GM18951 (cell line): ENCODE results near the gene LRRC18.

ENCODE experiments used
- POLR2A ChIP-seq: IDR thresholded peaks from 4 replicates; pipeline ENCODE4 v1.6.1; 2011; ENCODE audit warnings: mild to moderate bottlenecking; ENCODE audit not compliant: insufficient read length, insufficient read depth; ENCODE audit errors: extremely low read depth
- in situ Hi-C: fragments of 300-500 bp; cut with MboI; formaldehyde crosslinking; loops from one replicate; pipeline ENCODE4 v1.12.0; 2022; ENCODE audit warnings: low sequenced_read_pairs, mixed read lengths, inconsistent platforms; ENCODE audit not compliant: unreplicated experiment

The LRRC18 gene

GRCh38 chr10:48940372-48940771 lies 732 bp upstream of the LRRC18 start:
- in situ Hi-C loops: no loop called here
- TF ChIP-seq POLR2A: no peak

- in situ Hi-C loops: no loop called here
- TF ChIP-seq POLR2A: no peak
Observed at GRCh38 chr10:48938990-48939536, 577 bp downstream of the LRRC18 start.

- in situ Hi-C loops: no loop called here
Observed at GRCh38 chr10:48938281-48938680, 1.4 kb downstream of the LRRC18 start.

GRCh38 chr10:48937796-48938195 lies 1.8 kb downstream of the LRRC18 start:
- in situ Hi-C loops: no loop called here
- TF ChIP-seq POLR2A: no peak

More at GRCh38 chr10:48938281-48938680, 1.4 kb downstream of the LRRC18 start:
- no peak for TF ChIP-seq POLR2A

- in situ Hi-C loops: no loop called here
- TF ChIP-seq POLR2A: no peak
Observed at GRCh38 chr10:48935577-48935976, 4.1 kb downstream of the LRRC18 start.

GRCh38 chr10:48934672-48935501 lies 4.8 kb downstream of the LRRC18 start:
- in situ Hi-C loops: no loop called here

GRCh38 chr10:48932831-48933664 lies 6.6 kb downstream of the LRRC18 start:
- in situ Hi-C loops: no loop called here
- TF ChIP-seq POLR2A: no peak

More at GRCh38 chr10:48934672-48935501, 4.8 kb downstream of the LRRC18 start:
- no peak for TF ChIP-seq POLR2A

- in situ Hi-C loops: no loop called here
- TF ChIP-seq POLR2A: no peak
Observed at GRCh38 chr10:48931188-48931587, 8.5 kb downstream of the LRRC18 start.

GRCh38 chr10:48929413-48929990 lies 10.1 kb downstream of the LRRC18 start:
- in situ Hi-C loops: no loop called here
- TF ChIP-seq POLR2A: no peak

GRCh38 chr10:48926764-48927540 lies 12.7 kb downstream of the LRRC18 start:
- in situ Hi-C loops: no loop called here
- no peak for TF ChIP-seq POLR2A

- TF ChIP-seq POLR2A: no peak
- in situ Hi-C loops: no loop called here
Observed at GRCh38 chr10:48926255-48926654, 13.4 kb downstream of the LRRC18 start.

- no peak for TF ChIP-seq POLR2A
- in situ Hi-C loops: no loop called here
Observed at GRCh38 chr10:48924988-48925387, 14.7 kb downstream of the LRRC18 start.
